Right lobe of liver (tissue), 4 donors: Measurements from ENCODE around the gene RABEP1.

Experiments used
- CTCF ChIP-seq, 4 donors: fragments of 200-600 bp in 3 of 4; fragments of 450-650 bp in 1 of 4; IDR thresholded peaks; one replicate each; pipeline versions ENCODE4 v1.5.1 to v1.8.0; 2016 to 2022; ENCODE audit warnings: antibody characterized with exemption in 4 of 4, mild to moderate bottlenecking in 2 of 4
- POLR2A ChIP-seq: fragments of 450-650 bp; IDR thresholded peaks from one replicate; pipeline ENCODE4 v1.6.1; 2017; ENCODE audit warnings: antibody characterized with exemption, mild to moderate bottlenecking
- donor health status: DM: no; HTN: no; CAD: no.
- donor health status: DM: no; HTN: no; CAD: no.
- donor health status: DM: no; HTN: yes; CAD: no.

GRCh38 chr17:5379351-5380107, 97.4 kb downstream of the RABEP1 start:
- TF ChIP-seq POLR2A (no peak), CTCF (IDR thresholded peaks at IDR 0.05) (no peak)
